ENCODE data around the gene SASH1.

- no peak for TF ChIP-seq CTCF (conservative IDR thresholded peaks at IDR 0.05; ENCODE audit: low read depth, low read length)
- no peak for TF ChIP-seq EZH2 (IDR thresholded peaks at IDR 0.05; ENCODE audit: borderline replicate concordance, low read depth, low read length, poor library complexity, severe bottlenecking)
These were observed 56.0 kb downstream of the SASH1 start for GRCh38 chr6:148398678-148399077.

Measured in A673 (cell line).